A673 (cell line): ENCODE results near the gene IGLON5.

Source experiments
- CTCF ChIP-seq: fragments of 300-800, 200-600 bp; sonication (generic); conservative IDR thresholded peaks from 2 replicates; pipeline ENCODE4 v1.5.1; 2017; ENCODE audit warnings: low read depth, mild to moderate bottlenecking, antibody characterized with exemption, low read length, moderate library complexity, mixed read lengths
- EZH2 ChIP-seq: fragments of 200-600 bp; sonication (generic); IDR thresholded peaks from 2 replicates; pipeline ENCODE4 v1.6.1; 2017; ENCODE audit warnings: borderline replicate concordance, low read depth, mild to moderate bottlenecking, mixed read lengths, antibody characterized with exemption, low read length; ENCODE audit not compliant: poor library complexity, severe bottlenecking

GRCh38 chr19:51293571-51294210 lies 17.8 kb upstream of the IGLON5 start:
- no peak for TF ChIP-seq CTCF
- TF ChIP-seq EZH2: no peak
